Endothelial cell of umbilical vein (primary cell): ENCODE measurements around the gene DDX25. TPM values are rescaled to one million over a fixed set of nuclear protein-coding genes. Genes with fewer than 3 reads are reported as not detected.

ENCODE experiments used
- BruUV-seq: library from RNA; stranded (reverse); fragments of 400-500 nt; replicated peaks from 2 replicates; lab custom pipeline; 2021; lab: Mats Ljungman, UMichigan
- CTCF ChIA-PET: fragments of 300-600, 350-600 bp; sonication (Branson Sonifier 250); formaldehyde crosslinking; loops from one replicate; lab custom pipeline; 2021; ENCODE audit warnings: antibody characterized with exemption, inconsistent platforms; lab: Charles Lee
- POLR2A ChIA-PET: fragments of 300-600, 350-600 bp; sonication (Branson Sonifier 250); formaldehyde crosslinking; loops from one replicate; lab custom pipeline; 2021; ENCODE audit warnings: antibody characterized with exemption, inconsistent platforms; lab: Charles Lee
- DNase-seq: peaks from one replicate; pipeline ENCODE4 v3.0.0-alpha.2; 2011; ENCODE audit warnings: low read depth, low spot score
- FAIRE-seq: peaks from 2 replicates; lab custom pipeline; 2011; peaks lifted over from hg19 to GRCh38; lab: Jason Lieb, UNC
- H2AFZ ChIP-seq: 2 replicates; pipeline ENCODE4 v1.6.0; 2012; ENCODE audit warnings: low read depth, low read length, control low read depth, inconsistent platforms
- H3K27ac ChIP-seq: 2 replicates; pipeline ENCODE4 v1.5.1; 2011; ENCODE audit warnings: low read depth, mild to moderate bottlenecking, control low read depth, low read length, moderate library complexity; ENCODE audit not compliant: insufficient read depth
- H3K27me3 ChIP-seq, 2 experiments: 2 replicates each; pipeline versions ENCODE4 v1.6.0 to v1.6.1; 2011; ENCODE audit warnings: low read length in 2 of 2, mixed read lengths in 1 of 2; ENCODE audit not compliant: control insufficient read depth in 2 of 2, insufficient read depth in 2 of 2
- H3K36me3 ChIP-seq, 2 experiments: 2 replicates in 1 of 2; 3 replicates in 1 of 2; pipeline ENCODE4 v1.5.1; 2011; ENCODE audit warnings: low read length in 2 of 2, mild to moderate bottlenecking in 1 of 2, moderate library complexity in 1 of 2; ENCODE audit not compliant: control insufficient read depth in 2 of 2, insufficient read depth in 2 of 2; ENCODE audit errors: extremely low read depth in 1 of 2
- H3K4me1 ChIP-seq: 3 replicates; pipeline ENCODE4 v1.5.1; 2011; ENCODE audit warnings: mild to moderate bottlenecking, low read length; ENCODE audit not compliant: control insufficient read depth, insufficient read depth; ENCODE audit errors: extremely low read depth
- H3K4me2 ChIP-seq: 2 replicates; pipeline ENCODE4 v1.6.1; 2011; ENCODE audit warnings: low read length, control low read depth, mixed read lengths; ENCODE audit not compliant: insufficient read depth
- H3K4me3 ChIP-seq, 3 experiments: fragments of 200-600 bp in 1 of 3; sonication (generic), shearing (Covaris generic) in 1 of 3; replicated peaks in 1 of 3; 2 replicates each; pipeline ENCODE4 v1.5.1; 2011 to 2016; ENCODE audit warnings: control low read depth in 3 of 3, low read length in 3 of 3, mild to moderate bottlenecking in 2 of 3, inconsistent platforms in 1 of 3, low read depth in 1 of 3, moderate library complexity in 1 of 3; ENCODE audit not compliant: insufficient read depth in 1 of 3
- H3K79me2 ChIP-seq: 2 replicates; pipeline ENCODE4 v1.6.0; 2012; ENCODE audit warnings: low read length, inconsistent platforms; ENCODE audit not compliant: control insufficient read depth, insufficient read depth
- H3K9ac ChIP-seq: replicated peaks from 2 replicates; pipeline ENCODE3; 2011; ENCODE audit warnings: low read length, control low read depth; ENCODE audit not compliant: insufficient read depth; ENCODE audit errors: extremely low read depth
- H3K9me1 ChIP-seq: replicated peaks from 3 replicates; pipeline ENCODE4 v1.6.0; 2011; ENCODE audit warnings: mild to moderate bottlenecking, low read length; ENCODE audit not compliant: control insufficient read depth, insufficient read depth; ENCODE audit errors: extremely low read depth
- H3K9me3 ChIP-seq: replicated peaks from 2 replicates; pipeline ENCODE4 v1.5.1; 2012; ENCODE audit warnings: low read length, inconsistent platforms; ENCODE audit not compliant: control insufficient read depth, insufficient read depth
- H4K20me1 ChIP-seq: replicated peaks from 2 replicates; pipeline ENCODE3; 2011; ENCODE audit warnings: mild to moderate bottlenecking, low read length; ENCODE audit not compliant: control insufficient read depth, insufficient read depth; ENCODE audit errors: extremely low read depth
- EZH2 ChIP-seq: IDR thresholded peaks from 2 replicates; pipeline ENCODE4 v1.6.1; 2012; ENCODE audit warnings: borderline replicate concordance, low read depth, mild to moderate bottlenecking, moderate library complexity, low read length, inconsistent platforms; ENCODE audit not compliant: severe bottlenecking
- FOS ChIP-seq: IDR thresholded peaks from 2 replicates; pipeline ENCODE4 v1.6.1; 2011; ENCODE audit warnings: mild to moderate bottlenecking, low read length, moderate library complexity, borderline replicate concordance; ENCODE audit not compliant: insufficient read depth
- GATA2 ChIP-seq: IDR thresholded peaks from 2 replicates; pipeline ENCODE4 v1.7.0; 2011; ENCODE audit warnings: low read depth, mild to moderate bottlenecking, moderate library complexity, mixed read lengths, low read length; ENCODE audit not compliant: insufficient read length, insufficient read depth
- JUN ChIP-seq: IDR thresholded peaks from 2 replicates; pipeline ENCODE4 v1.6.1; 2011; ENCODE audit warnings: borderline replicate concordance, low read depth; ENCODE audit not compliant: insufficient read length, insufficient read depth
- MYC ChIP-seq: IDR thresholded peaks from one replicate; pipeline ENCODE4 v1.6.1; 2011; ENCODE audit warnings: mild to moderate bottlenecking, low read depth, low read length
- POLR2A ChIP-seq: IDR thresholded peaks from 2 replicates; pipeline ENCODE4 v1.6.1; 2012; ENCODE audit warnings: low read depth, mild to moderate bottlenecking, control low read depth, low read length
- POLR2AphosphoS5 ChIP-seq: IDR thresholded peaks from 2 replicates; pipeline ENCODE4 v1.6.1; 2012; ENCODE audit warnings: low read depth, mild to moderate bottlenecking, control low read depth, low read length, moderate library complexity; ENCODE audit not compliant: insufficient read depth
- dilution Hi-C: fragments of 300-500 bp; cut with MboI; formaldehyde crosslinking; loops from one replicate; pipeline ENCODE4 v1.15.0; 2019; ENCODE audit warnings: low sequenced_read_pairs; ENCODE audit not compliant: extremely low pct_ligation_motif_present
- intact Hi-C: fragments of 100-400 bp; cut with micrococcal nuclease; formaldehyde crosslinking; loops from one replicate; pipeline ENCODE4 v1.10.0; 2022
- polyA plus RNA-seq, 4 experiments: library from polyadenylated mRNA; depleted of rRNA in 3 of 4; stranded (reverse) in 3 of 4; unstranded in 1 of 4; fragments of >200 nt; gene quantifications; 2 replicates each; pipeline versions ENCODE4 v1.2.1 to v1.2.3, GENCODE V29; 2011 to 2012; ENCODE audit warnings: missing spikeins in 1 of 4
- total RNA-seq: library from RNA; stranded (reverse); gene quantifications from 2 replicates; pipeline ENCODE4 v1.2.3, GENCODE V29; 2021
- TF ChIP-seq, protein P1 (sequence below), 2 donors: IDR thresholded peaks; 1 replicate in 1 of 2; 2 replicates in 1 of 2; pipeline ENCODE4 v1.5.1; 2011; ENCODE audit warnings: low read length in 2 of 2, mild to moderate bottlenecking in 2 of 2, moderate library complexity in 2 of 2, control low read depth in 1 of 2, inconsistent platforms in 1 of 2, low read depth in 1 of 2; ENCODE audit not compliant: insufficient read depth in 1 of 2; ENCODE audit errors: extremely low read depth in 1 of 2
- TF ChIP-seq, protein P2 (sequence below): IDR thresholded peaks from 2 replicates; pipeline ENCODE4 v1.6.1; 2011; ENCODE audit not compliant: insufficient read depth, insufficient read length

DDX25 gene
- total and polyA plus RNA-seq, 2 donors (not counting 3 experiments of a cell fraction or from before 2014, with no cell fraction given) = not detected

DNA sequence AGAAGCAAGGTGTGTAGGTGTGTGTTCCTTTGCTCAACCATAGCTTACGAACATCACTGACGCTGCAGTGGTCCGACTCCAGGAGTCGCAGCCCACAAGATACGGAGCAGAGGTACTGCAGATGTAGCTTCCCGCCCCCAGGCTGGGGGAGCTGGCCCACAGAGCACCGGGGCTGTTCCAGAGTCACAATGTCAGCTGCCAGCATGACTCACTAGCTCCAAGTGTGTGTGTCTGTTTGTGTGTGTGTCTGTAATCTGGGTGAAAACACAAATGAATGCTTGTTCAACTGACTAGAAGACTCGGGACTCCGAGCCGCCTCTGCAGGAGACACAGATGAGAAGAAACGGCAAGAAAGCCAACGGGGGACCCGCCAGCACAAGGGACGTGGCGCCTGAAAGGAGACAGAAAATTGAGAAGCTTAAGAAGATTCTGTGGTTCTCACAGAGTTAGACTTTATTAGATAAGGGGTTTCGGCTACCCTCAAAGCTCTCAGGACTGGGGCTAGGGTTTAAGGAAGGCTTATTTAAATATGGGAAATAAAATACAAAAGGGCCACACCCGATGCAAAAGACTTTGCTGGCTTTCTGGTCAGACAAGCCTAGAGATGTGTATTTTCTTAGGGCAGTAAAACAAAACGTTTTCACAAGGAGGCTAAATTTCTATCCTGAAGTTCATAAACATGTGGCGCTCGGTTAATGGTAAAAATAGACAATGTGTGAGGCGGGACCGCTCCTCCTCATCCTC, 52.3 kb downstream of the DDX25 start:
- dilution Hi-C loops = no loop called here
- TF ChIP-seq GATA2 = no peak

DNA sequence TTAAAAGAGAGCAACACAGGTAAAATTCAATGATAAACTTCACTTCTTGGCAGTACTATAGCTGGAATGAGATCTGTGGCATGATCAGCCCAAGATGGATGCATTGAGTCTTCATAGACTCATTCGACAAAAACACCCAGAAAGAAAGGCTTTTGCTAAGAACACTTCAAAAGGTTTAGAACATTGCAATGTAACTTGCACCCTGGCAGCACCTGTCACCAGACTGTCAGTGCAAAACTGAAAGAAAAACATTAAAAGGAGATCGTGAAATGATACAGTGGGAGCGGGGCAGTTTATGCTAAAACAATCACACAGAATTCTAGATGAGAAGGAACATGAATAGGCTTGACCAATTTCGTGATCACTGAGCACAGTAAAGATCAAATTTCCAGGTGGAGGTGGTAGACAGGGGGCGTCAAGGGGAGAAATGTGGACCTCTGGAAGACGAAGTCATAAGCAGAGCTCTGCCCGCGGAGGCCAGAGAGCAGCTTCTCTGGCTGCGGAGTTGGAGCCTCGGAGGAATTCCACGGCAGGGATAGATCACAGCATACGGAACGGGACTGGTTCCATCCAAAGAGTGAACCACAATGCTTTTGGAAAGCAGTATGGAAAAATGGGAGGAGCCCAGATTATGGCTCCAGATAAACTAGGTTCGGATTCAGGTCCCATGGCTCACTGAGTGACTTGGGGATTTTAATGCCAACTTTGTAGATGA, 53.5 kb downstream of the DDX25 start:
- Histone ChIP-seq H4K20me1 (no peaks in the 10 kb centered on the region), H3K4me2 (no peak overlapping the region), H3K27ac (no peak overlapping the region), H3K9me1 (no peaks in the 10 kb centered on the region), H3K36me3 (no peaks in the 10 kb centered on the region), H3K9ac (no peak overlapping the region), H3K9me3 (no peaks in the 10 kb centered on the region), H3K4me1 (no peaks in the 10 kb centered on the region), H3K4me3 (no peak overlapping the region), H3K79me2 (no peaks in the 10 kb centered on the region), H3K27me3 (no peaks in the 10 kb centered on the region), H2AFZ (no peak overlapping the region)
- intact Hi-C loops = no loop called here
- CTCF ChIA-PET = no interaction called here
- BruUV-seq = no TSS peak
- dilution Hi-C loops = no loop called here
- no peak for TF ChIP-seq POLR2AphosphoS5
- TF ChIP-seq POLR2A = no peak
- no peak for TF ChIP-seq FOS
- TF ChIP-seq MYC = no peak
- TF ChIP-seq EZH2 = no peak
- TF ChIP-seq JUN = no peak
- no peak for TF ChIP-seq GATA2
- TF ChIP-seq, protein P1, sequence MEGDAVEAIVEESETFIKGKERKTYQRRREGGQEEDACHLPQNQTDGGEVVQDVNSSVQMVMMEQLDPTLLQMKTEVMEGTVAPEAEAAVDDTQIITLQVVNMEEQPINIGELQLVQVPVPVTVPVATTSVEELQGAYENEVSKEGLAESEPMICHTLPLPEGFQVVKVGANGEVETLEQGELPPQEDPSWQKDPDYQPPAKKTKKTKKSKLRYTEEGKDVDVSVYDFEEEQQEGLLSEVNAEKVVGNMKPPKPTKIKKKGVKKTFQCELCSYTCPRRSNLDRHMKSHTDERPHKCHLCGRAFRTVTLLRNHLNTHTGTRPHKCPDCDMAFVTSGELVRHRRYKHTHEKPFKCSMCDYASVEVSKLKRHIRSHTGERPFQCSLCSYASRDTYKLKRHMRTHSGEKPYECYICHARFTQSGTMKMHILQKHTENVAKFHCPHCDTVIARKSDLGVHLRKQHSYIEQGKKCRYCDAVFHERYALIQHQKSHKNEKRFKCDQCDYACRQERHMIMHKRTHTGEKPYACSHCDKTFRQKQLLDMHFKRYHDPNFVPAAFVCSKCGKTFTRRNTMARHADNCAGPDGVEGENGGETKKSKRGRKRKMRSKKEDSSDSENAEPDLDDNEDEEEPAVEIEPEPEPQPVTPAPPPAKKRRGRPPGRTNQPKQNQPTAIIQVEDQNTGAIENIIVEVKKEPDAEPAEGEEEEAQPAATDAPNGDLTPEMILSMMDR (IDR thresholded peaks at IDR 0.05; ENCODE audit: extremely low read depth in 1 of 2, insufficient read depth in 1 of 2, low read depth in 1 of 2, low read length in 2 of 2) = no peak
- TF ChIP-seq, protein P2, sequence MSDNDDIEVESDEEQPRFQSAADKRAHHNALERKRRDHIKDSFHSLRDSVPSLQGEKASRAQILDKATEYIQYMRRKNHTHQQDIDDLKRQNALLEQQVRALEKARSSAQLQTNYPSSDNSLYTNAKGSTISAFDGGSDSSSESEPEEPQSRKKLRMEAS = no peak
- POLR2A ChIA-PET = no interaction called here
- no peak for FAIRE-seq
- no peak for DNase-seq

More for the DNA sequence above, 52.3 kb downstream of the DDX25 start:
- Histone ChIP-seq H3K4me3 (no peak overlapping the region), H3K4me2 (no peak overlapping the region), H3K79me2 (no peaks in the 10 kb centered on the region), H4K20me1 (no peaks in the 10 kb centered on the region), H3K9me3 (no peaks in the 10 kb centered on the region), H3K27ac (no peak overlapping the region), H3K9me1 (no peaks in the 10 kb centered on the region), H2AFZ (no peak overlapping the region), H3K9ac (no peak overlapping the region), H3K27me3 (no peaks in the 10 kb centered on the region), H3K36me3 (no peaks in the 10 kb centered on the region), H3K4me1 (no peaks in the 10 kb centered on the region)
- FAIRE-seq (no peak), DNase-seq (no peak)
- intact Hi-C loops = no loop called here
- CTCF ChIA-PET = no interaction called here
- BruUV-seq = no TSS peak
- POLR2A ChIA-PET = no interaction called here
